ENCODE measurements around the gene ECEL1.
"Not testable (repeated sequence)": the region's sequence is repeated elsewhere in the genome, so short reads cannot be mapped to it uniquely, and the experiment has no call there.

Gene ECEL1, protein sequence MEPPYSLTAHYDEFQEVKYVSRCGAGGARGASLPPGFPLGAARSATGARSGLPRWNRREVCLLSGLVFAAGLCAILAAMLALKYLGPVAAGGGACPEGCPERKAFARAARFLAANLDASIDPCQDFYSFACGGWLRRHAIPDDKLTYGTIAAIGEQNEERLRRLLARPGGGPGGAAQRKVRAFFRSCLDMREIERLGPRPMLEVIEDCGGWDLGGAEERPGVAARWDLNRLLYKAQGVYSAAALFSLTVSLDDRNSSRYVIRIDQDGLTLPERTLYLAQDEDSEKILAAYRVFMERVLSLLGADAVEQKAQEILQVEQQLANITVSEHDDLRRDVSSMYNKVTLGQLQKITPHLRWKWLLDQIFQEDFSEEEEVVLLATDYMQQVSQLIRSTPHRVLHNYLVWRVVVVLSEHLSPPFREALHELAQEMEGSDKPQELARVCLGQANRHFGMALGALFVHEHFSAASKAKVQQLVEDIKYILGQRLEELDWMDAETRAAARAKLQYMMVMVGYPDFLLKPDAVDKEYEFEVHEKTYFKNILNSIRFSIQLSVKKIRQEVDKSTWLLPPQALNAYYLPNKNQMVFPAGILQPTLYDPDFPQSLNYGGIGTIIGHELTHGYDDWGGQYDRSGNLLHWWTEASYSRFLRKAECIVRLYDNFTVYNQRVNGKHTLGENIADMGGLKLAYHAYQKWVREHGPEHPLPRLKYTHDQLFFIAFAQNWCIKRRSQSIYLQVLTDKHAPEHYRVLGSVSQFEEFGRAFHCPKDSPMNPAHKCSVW

DNA sequence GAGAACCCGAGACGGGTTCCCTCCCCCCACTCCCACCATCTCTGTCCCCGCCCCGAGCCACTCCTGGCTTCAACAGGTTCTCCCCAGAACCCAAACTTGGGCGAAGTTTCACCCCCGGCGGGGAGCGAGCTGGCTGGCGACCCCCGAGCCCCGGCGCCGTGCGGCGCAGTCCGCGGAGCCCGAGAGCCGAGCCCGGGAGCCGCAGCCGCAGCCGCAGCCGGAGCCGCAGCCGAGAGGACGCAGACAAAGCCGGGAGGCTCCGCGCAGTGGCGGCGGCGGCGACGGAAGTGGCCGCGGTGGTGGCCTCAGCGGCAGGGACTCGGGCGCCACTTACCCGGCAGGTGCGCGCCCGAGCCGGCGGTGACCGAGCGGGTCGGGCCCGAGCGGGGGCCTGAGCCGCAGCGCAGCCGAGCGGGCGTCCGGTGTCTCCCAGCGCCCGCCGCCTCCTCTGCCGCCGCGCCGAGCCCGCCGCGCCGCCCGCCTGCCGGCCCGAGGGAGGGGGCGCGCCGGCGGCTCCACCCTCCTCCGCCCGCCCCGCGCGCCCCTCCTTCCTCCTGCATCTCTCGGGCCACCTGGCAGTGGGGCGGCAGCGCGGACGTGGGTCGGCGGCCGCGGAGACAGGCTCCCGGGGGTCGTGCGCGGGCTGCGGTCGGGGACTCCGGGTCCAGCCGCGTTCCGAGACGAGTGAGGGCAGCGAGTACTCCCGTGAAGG lies at the start of gene ECEL1:
TSS of gene ECEL1 (minus strand) at position 450 of the 712 bp plus-strand sequence. CDS start 1,181 bp downstream, outside the sequence.
- no peak for DNase-seq (ENCODE audit: low read depth)

DNA sequence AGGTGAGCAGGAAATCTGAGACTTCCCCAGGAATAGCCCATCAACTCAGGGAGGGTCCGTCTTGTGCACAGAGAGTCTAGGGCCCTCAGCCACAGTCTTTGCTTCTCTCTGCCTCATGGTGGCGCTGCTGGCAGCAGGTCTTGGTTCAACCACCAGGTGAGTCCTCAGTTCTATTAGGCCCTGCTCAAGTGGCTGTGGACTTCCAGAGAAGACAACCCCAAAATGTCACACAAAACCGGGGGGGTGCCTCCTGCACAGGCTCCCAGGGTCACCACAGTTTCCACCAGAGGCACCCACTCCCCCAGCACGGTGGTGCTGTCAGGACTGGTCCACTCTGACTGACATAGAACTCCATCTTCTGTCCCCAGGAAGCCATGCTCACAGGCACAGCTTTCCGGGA lies 49.4 kb upstream of the ECEL1 start:
- DNase-seq (ENCODE audit: low read depth) = no peak

DNA sequence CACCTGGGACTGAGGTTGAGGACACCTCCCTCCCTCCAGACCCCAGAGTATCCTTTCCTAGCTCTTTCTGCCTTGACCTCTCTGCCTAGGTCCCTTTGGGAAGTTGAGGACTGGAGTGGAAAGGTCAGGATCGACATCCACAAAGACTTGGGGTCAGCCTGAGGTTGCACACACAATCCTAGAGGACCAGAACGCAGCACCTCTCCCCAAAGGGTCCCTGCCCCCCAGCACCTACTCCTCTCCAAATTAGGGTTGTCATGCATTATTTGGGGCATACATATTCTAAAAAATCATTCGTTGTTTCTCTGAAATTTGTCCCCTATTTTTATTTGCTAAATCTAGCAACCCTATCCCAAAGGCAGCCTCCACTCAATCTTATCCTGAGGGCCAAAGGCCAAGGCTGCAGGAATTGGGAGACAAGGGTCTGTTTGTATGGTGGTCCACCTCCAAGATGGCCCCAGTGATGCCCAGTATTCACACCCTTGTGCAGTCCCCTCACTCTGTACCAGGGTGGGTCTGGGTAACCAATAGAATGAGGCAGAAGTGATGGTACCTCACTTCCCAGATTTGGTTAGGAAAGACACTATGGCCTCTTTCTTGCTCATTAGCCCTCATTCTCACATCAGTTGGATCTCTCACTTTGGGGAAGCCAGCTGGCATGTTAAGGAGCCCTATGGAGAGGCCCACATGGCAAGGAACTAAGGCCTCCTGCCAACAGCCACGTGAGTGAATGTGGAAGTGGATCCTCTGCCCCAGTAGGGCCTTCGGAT lies 48.3 kb upstream of the ECEL1 start:
- DNase-seq (ENCODE audit: low read depth) = no peak

DNA sequence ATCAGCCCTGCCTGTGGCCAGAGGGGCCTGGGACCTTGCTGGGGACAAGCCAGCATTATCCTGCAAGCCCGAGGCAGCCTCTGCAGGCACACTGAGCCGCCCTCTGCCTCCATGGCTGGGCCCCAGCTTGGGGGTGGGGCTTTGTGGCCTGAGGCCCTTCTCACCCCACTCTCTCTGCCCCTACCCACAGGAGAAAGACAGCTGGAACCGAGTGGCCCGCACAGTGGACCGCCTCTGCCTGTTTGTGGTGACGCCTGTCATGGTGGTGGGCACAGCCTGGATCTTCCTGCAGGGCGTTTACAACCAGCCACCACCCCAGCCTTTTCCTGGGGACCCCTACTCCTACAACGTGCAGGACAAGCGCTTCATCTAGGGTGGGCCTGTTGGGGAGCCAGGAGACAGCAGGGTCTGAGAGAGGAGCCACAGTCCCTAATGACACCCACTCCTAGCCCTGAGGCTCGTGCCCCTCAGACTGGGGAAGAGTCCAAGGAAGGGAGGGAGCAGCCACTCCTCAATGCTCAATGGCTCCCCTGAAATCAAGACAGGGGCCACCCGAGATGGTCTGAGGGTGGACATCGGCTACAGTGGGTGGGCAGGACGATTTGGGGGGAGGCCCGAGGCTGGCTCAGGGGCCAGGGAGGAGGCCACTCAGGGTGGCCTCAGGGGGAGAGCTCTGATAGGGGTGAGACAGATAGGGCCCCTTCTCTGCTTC lies 47.5 kb upstream of the ECEL1 start:
- DNase-seq (ENCODE audit: low read depth) = no peak

DNA sequence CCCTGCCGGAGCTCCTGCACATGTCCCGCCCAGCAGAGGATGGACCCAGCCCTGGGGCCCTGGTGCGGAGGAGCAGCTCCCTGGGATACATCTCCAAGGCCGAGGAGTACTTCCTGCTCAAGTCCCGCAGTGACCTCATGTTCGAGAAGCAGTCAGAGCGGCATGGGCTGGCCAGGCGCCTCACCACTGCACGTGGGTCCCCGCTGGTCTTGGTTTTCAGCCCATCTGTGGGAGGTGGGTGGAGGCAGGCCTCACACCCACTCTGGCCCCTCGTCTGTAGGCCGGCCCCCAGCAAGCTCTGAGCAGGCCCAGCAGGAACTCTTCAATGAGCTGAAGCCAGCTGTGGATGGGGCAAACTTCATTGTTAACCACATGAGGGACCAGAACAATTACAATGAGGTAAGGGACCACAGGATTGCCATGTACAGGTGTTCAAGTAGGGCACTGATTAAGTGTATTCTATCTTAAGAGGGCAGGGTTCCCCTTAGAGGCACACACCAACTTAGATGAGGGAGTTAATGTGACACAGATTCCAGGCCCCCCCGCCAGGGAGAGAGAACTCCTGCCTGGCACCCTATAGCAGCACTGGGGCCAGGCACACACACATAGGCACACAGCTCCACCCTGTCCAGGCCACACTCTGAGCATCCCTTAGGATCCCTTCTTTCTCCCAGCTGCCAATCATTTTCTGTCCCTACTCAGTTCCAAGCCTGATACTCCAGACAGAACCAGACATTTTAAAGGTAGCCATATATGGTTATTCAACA lies 46.5 kb upstream of the ECEL1 start:
- no peak for DNase-seq (ENCODE audit: low read depth)

DNA sequence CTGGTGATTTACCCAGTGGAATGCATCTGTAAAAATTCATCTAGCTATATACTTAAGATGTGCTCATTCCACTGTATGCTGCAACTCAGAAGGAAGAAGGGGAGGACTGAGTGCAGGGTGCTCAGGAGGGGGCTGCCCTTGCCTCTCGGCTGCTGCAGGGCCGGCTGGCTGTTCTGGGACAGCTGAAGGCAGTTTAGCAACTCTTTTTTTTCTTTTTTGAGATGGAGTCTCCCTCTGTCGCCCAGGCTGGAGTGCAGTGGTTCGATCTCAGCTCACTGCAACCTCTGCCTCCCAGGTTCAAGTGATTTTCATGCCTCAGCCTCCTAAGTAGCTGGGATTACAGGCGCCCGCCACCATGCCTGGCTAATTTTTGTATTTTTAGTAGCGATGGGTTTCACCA lies 45.2 kb upstream of the ECEL1 start:
- DNase-seq (ENCODE audit: low read depth) = not testable (repeated sequence)

DNA sequence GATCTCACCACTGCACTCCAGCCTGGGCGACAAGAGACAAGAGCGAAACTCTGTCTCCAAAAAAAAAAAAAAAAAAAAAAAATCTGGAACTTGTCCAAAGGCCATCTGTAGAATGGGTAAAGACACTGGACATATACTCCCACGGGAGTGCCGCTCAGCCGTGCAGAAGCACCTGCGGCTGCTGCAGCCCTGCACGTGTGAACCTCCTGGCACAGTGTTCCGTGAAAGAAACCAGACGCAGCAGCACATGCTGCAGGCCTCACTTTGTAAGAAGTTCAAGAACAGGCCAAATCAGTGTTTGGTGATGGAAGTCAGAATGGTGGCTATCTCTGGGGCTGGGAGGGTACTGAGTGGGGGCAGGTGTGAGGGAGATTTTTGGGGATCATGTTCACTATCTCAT lies 44.8 kb upstream of the ECEL1 start:
- DNase-seq (ENCODE audit: low read depth) = no peak

DNA sequence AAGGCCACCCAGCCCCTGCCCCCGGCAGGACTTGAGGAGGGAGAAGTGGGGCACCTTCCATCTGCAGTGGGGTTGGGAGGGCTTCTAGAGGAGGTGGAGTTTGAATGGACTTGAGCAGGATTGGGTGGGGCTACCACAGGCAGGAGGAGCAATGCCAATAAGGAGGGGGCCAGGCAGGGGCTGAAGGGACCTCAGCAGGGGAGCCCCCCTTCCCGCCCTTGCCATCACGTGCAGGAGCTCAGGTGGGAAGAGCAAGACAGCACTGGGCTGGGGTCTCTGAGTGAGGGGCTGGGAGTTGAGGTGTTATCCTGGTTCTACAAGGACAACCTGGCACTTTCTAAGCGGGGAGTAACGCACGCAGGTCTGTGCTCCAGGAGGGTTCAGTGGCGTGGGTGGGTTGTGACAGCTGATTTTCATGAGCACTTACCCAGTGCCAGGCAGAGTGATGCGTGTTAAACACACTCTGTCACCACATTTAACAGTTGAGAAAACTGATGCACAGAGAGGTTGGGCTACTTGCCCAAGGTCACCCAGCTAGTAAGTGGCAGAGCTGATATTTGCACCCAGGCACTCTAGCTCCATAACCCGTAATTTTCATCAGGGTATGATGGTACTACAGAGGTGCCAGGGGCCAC lies 43.1 kb upstream of the ECEL1 start:
- no peak for DNase-seq (ENCODE audit: low read depth)

DNA sequence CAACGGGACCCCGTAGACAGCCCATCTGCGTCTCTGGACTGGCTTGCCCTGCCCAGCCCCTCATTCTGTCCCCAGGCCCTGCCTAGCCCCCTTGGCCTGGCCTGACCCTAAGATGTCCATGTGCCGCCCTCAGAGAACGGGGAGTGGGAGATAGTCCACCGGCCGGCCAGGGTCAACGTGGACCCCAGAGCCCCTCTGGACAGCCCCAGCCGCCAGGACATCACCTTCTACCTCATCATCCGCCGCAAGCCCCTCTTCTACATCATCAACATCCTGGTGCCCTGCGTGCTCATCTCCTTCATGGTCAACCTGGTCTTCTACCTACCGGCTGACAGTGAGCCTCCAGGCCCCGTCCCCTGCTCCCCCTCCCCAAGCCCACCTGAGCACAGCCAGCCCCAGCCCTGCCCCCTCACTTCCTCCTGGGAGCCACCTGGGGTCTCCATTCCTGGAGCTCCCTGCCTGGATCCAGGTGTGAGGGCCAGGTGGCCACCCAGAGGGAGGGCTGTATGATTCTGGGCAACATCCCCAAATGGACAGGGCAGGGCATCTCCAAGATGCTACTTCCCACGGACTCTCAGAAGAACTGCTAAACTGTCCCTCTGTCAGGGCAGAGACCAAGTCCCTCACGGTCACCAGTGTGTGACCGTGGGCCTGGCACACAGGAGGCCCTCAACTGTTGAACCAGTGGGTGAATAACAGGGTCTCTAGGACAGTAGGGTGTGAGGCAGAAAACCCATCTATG lies 42.3 kb upstream of the ECEL1 start:
- no peak for DNase-seq (ENCODE audit: low read depth)

DNA sequence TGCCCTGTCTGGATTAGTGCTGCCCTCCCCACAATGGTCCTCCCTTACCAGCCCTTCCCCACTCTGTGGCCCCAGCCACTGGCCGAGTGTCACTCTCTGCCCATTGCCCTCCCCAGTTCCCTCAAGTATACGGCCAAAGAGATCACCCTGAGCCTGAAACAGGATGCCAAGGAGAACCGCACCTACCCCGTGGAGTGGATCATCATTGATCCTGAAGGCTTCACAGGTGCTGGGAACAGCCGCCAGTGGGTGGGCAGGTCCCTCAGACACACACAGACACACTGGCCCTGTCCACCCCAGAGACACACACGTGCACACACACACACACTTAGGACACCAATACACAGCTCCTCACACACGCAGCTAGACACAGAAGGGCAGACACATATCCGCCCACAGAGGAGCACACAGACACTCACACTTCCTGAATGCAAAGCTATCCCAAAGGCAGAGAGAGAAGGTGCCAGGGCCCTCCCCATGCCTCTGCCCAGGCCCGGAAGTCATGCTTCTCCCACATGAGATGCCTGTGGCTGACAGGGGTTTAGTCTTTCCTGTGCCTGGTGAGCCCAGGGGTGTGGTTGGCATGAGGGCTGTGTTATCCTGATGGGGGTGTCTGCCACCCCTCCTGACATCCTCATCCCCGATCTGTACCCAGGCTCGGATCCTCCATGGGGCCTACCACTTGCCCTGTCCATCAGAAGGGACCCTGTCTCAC lies 41.3 kb upstream of the ECEL1 start:
- no peak for DNase-seq (ENCODE audit: low read depth)

DNA sequence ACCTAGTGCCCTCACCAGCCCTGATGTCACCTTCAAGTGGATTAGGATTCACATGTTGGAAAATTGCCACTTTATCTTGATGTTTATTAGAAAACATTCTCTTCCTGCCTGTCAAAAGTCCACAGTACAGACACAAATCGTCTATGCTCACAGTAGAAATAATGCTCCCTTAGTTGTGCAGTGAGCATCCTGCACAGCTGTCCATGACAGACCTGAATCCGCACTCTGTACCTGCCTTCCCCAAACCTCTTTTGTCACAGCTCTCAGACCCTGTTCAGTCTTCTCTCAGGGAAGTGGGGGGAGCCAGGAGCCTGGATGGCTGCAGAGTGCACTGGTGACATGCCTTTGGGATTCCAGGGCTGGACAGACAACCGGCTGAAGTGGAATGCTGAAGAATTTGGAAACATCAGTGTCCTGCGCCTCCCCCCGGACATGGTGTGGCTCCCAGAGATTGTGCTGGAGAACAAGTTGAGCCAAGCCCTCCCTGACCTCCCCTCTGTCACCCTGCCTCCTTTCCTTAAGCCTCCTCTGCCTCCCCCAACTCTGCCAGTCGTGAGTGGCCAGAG lies 40.4 kb upstream of the ECEL1 start:
- DNase-seq (ENCODE audit: low read depth) = no peak

DNA sequence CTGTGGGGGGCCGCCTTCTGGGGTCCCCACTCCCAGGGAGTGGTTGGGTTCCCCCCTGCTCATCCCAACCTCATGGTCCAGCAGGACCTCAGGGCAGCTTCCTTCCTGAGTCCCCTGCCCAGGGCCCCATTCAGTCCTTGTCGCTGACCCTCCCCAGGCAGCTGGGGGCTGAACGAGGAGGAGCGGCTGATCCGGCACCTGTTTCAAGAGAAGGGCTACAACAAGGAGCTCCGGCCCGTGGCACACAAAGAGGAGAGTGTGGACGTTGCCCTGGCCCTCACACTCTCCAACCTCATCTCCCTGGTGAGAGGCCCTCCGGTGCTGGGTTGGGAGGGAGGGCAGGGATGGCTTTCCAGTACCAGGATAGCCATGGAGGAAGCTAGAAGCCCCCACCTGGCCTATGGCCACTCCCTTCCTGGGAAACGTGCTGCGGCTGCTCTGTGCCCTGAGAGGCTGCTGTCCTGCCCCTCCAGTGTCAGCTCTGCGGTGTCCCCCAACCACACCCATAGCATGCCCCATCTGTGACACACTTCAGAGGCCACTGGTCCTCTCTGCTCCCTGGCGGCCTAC lies 38.8 kb upstream of the ECEL1 start:
- no peak for DNase-seq (ENCODE audit: low read depth)

DNA sequence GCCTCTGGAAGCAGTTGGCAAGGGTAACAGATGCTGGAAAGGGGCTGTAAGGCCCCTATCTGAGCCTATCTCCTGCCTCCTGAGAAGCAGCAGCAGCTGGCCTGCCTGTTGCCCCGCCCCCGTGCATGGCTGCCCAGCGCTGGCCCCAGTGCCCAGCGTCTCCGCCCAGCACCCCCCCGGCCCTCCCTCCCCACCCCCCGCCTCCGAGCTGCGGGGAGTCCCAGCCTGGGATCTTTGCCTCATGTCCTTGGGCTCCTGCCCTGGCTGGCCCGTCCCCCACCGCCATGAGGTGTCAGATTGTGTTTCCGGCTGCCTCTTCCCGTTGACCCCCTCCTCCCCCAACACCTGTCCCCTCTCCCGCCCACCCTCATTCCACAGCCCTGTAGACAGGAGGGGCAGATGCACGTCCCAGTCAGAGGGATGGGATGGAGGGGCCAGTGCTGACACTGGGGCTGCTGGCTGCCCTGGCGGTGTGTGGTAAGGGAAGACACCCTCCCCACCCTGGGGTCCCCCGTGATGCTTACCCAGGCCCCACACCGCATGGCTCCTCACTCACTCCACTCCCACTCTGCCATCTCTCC lies 38.2 kb upstream of the ECEL1 start, which contains the start of gene CHRND:
TSS of gene CHRND (plus strand) at position 370 of the 581 bp plus-strand sequence. CDS start at position 426, 56 bp downstream.
- no peak for DNase-seq (ENCODE audit: low read depth)

DNA sequence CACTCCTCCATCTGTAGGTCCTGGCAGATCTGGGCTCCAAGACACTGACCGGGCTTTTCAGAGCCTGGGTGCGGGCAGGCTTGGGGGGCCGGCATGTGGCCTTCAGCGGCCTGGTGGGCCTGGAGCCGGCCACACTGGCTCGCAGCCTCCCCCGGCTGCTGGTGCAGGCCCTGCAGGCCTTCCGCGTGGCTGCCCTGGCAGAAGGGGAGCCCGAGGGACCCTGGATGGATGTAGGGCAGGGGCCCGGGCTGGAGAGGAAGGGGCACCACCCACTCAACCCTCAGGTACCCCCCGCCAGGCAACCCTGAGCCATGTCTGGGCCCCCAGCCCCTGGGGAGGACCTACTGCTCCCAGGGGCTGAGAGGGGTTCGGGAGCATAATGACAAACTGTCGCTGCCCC lies 37.6 kb upstream of the ECEL1 start:
- no peak for DNase-seq (ENCODE audit: low read depth)

DNA sequence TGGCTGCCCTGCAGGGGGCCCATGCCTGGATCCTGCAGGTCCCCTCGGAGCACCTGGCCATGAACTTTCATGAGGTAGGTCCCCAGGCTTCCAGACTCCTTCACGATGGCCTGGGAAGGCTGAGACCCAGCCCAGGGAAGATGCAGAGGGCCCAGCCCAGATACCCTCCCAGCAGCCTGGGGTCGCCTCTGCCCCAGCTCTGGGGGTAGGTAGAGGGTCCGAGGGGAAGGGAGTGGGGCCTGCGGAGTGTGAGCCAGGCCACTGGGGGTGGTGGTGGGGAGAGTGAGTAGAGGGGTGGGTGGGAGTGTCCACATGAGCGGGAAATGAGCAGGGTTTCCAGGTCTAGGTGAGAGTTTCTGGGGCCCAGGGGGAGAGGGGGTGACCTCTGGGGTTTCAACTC lies 37.1 kb upstream of the ECEL1 start:
- no peak for DNase-seq (ENCODE audit: low read depth)

DNA sequence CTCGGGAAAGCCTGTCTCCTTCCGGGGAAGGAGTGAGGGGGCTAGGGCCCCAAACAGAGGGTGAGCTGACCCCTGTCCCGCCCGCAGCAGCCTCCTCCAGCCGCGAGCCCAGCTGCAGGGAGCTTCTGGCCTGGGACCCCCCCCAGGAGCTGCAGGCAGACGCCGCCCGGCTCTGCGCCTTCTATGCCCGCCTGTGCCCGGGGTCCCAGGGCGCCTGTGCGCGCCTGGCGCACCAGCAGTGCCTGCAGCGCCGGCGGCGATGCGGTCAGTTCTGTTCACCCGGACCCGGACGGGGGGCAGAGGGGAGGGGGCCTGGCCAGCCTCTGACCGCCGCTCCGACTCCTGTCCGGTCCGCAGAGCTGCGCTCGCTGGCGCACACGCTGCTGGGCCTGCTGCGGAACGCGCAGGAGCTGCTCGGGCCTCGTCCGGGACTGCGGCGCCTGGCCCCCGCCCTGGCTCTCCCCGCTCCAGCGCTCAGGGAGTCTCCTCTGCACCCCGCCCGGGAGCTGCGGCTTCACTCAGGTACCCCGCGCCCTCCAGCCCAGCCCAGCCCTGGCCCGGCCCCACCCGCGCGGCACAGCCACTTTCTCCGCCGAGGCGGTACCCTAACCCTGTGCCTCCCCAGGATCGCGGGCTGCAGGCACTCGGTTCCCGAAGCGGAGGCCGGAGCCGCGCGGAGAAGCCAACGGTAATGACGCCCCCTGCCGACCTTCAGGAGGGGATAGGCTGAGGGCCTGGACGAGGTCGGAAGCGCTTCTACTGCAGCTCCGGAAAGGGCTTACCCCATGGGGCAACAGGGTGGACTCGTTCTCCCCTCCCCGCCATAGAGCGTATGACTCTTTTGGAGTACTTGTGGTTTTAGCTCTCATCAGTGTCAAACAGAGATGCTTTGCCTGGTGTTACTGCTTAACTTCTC lies 36.3 kb upstream of the ECEL1 start:
- DNase-seq (ENCODE audit: low read depth) = no peak

DNA sequence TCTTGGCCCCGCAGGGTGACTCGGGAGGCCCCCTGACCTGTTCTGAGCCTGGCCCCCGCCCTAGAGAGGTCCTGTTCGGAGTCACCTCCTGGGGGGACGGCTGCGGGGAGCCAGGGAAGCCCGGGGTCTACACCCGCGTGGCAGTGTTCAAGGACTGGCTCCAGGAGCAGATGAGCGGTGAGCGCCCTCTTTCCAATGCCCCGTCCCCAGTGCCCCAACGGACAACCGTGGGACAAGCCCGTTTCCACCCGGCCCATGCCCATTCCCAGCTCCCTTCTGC lies 35.7 kb upstream of the ECEL1 start:
- no peak for DNase-seq (ENCODE audit: low read depth)

All from activated T-helper 9 cell treated with anti-CD3 and anti-CD28 coated beads, Interleukin-2, amount 50 U/mL, for 16 hours (primary cell).